HK-2 (cell line): ENCODE measurements around the gene GMEB1.
"Not testable (repeated sequence)": the region's sequence is repeated elsewhere in the genome, so short reads cannot be mapped to it uniquely, and the experiment has no call there.

Experiments used
- DNase-seq: peaks from one replicate; pipeline ENCODE4 v3.0.0-alpha.2; 2018; ENCODE audit not compliant: unreplicated experiment

The GMEB1 gene

GRCh38 chr1:28671254-28671780, 2.7 kb downstream of the GMEB1 start:
- DNase-seq: no peak

- DNase-seq: not testable (repeated sequence)
These were observed 4.4 kb downstream of the GMEB1 start for GRCh38 chr1:28672971-28673370.

- DNase-seq: no peak
These were observed 7.3 kb downstream of the GMEB1 start for GRCh38 chr1:28675924-28676257.

GRCh38 chr1:28680151-28680550, 11.6 kb downstream of the GMEB1 start:
- no peak for DNase-seq

DNA sequence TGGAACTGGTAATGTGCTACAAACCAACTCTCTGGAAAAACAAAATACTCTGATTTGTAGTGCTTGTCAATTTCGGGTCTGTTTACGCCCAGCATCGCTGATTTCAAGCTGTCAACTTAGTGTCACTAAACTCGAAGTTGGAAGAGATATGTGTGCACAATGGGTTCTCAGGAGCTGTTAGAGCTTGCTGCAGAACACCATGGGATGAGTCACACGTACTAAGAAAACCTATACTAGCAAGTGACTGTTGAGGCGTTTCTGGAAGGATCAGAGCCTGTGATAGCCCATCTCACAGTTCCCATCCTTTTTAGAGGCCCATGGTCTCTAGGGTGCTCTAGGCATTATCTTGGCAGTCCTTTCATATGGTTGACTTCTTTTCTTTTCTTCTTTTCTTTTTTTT, 14.3 kb downstream of the GMEB1 start:
- no peak for DNase-seq

DNA sequence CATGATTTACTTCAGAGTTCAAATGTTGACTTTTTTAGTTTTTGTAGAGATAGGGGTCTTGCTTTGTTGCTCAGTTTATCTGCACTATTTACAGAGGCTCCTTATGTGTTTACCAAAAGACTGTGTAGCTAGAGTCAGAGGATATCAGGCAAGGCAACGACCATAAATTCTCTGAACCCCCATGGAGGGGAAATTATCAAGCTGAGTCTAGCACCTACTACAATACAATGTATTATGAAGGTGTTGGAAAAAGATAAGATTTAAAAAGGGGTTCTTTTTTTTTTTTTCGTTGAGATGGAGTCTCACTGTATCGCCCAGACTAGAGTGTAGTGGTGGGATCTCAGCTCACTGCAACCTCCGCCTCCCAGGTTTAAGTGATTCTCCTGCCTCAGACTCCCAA, 16.4 kb downstream of the GMEB1 start:
- no peak for DNase-seq

DNA sequence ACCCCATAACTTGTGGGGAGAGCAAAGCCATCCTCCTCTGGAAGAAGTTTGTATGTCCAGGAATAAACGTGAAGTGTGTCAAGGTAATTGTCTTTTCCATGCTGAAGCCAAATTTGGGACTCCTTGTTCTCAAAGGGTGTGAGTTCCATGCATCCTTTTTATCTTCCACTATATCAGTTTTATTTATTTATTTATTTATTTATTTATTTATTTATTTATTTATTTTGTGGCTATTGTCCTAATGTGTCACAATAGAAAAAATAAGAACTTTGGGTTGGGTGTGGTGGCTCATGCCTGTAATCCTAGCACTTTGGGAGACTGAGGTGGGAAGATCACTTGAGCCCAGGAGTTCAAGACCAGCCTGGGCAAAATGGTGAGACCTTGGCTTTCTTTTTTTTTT, 23.0 kb downstream of the GMEB1 start:
- DNase-seq: not testable (repeated sequence)

GRCh38 chr1:28703629-28704028, 35.0 kb downstream of the GMEB1 start:
- DNase-seq: no peak

GRCh38 chr1:28716336-28716735, 47.8 kb downstream of the GMEB1 start:
- DNase-seq: no peak

DNA sequence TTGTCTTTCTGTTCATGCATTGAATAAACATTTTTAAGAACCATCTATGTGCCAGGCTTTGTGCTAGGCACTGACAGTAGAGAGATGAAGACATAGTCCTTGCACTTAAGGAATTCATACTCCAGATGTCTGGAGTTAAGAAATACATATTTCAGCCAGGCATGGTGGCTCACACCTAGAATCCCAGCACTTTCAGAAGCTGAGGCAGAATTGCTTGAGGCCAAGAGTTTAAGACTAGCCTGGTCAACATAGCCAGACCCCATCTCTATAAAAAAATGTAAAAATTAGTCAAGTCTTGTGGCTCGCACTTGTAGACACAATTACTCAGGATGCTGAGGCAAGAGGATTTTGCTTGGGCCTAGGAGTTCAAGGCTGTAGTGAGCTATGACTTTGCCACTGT, 49.6 kb downstream of the GMEB1 start:
- DNase-seq: no peak

DNA sequence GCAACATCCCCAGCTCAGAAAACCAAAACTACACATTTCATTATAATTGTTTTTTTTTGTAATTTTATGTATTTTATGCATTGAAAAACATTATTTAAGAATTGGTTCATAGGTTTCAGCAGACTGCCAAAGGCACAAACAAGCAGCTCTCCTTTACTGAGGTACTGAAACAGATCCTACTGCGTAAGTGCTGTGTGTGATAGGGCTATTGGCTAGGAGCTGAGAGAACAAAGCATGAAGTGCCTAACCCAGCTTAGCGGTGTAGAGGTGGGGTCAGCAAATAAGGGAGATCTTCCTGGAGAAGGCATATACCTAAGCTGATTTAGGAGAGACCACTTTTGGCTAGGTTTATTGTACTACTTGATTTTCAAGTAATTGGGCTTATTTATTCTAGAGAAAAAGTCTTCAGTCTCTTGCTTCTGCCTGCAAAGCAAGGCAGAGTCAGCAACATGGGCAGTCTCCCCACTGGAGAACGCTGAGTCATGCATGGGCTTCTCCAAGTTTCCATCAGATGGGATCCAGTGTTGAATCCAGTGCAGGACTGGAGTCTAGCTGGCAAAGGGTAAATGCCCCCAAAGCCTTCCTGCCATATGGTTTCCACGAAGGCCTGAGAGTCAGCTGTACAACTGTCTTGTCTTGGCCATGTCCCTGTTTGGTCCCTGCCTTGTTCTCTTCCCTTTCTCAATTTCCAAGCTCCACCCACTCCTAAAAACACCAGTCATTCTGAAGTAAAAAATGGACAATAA, 50.2 kb downstream of the GMEB1 start:
- no peak for DNase-seq

GRCh38 chr1:28719332-28719619, 50.7 kb downstream of the GMEB1 start:
- DNase-seq: no peak

GRCh38 chr1:28720376-28720775, 51.8 kb downstream of the GMEB1 start:
- DNase-seq: no peak

- not testable (repeated sequence) for DNase-seq
These were observed 53.3 kb downstream of the GMEB1 start for GRCh38 chr1:28721927-28722326.

DNA sequence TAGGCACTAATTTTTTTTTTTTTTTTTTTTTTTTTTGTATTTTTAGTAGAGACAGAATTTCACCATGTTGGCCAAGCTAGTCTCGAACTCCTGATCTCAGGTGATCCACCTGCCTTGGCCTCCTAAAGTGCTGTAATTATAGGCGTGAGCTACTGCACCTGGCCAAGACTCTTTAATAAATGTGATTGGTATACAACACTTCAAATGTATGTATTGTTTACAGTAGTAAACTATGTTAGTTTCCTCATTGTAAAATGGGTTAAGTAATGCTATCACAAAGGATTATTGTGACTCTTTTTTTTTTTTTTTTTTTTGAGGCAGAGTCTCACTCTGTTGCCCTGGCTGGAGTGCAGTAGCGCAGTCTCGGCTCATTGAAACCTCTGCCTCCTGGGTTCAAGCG, 56.8 kb downstream of the GMEB1 start:
- not testable (repeated sequence) for DNase-seq

- no peak for DNase-seq
These were observed 67.4 kb downstream of the GMEB1 start for GRCh38 chr1:28735961-28736449.

- peak; percentile 96 for DNase-seq
These were observed 68.1 kb downstream of the GMEB1 start, which contains the start of gene YTHDF2 for GRCh38 chr1:28736450-28737306. Gene YTHDF2, plus strand, starts transcription at chr1:28736940. Its CDS starts 181 bp downstream, at chr1:28737121.

GRCh38 chr1:28737307-28738132, 68.9 kb downstream of the GMEB1 start:
- peak; percentile 57 for DNase-seq

- no peak for DNase-seq
These were observed 71.5 kb downstream of the GMEB1 start for GRCh38 chr1:28740118-28740517.

DNA sequence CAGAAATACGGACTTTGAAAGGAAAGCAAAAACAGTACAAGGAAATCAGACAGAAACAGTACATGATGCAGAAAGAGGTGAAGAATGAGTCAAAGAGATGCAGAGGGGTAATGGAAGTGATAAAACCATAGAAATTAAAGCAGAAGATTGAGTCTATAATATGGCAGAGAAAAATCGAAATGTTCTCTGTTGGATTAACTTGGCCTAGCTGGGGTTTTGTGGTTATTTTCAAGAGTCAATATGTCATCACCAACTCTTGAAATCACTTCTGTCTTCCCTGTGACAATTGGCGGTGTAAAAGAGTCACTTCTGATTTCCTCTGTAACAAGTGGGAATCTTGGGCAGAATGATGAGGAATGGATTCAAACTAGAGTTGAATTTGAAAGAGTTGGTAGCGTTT, 75.6 kb downstream of the GMEB1 start:
- no peak for DNase-seq

DNA sequence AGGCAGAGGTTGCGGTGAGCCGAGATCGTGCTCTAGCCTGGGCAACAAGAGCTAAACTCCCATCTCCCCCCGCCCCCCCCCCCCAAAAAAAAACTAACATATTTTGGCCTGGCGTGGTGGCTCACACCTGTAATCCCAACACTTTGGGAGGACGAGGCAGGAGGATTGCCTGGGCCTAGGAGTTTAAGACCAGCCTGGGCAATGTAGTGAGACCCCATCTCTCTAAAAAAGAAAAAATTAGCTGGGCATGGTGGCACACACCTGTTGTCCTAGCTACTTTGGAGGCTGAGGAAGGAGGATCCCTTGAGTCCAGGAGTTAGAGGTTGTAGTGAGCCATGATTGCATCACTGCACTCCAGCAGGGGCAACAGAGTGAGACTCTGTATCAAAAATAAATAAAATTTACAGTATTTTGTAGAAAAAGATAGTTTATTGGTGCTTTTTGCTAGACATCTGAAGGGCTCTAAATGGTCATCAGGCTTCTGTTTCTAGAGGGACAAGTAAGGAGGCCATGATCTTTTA, 77.1 kb downstream of the GMEB1 start:
- DNase-seq: no peak

DNA sequence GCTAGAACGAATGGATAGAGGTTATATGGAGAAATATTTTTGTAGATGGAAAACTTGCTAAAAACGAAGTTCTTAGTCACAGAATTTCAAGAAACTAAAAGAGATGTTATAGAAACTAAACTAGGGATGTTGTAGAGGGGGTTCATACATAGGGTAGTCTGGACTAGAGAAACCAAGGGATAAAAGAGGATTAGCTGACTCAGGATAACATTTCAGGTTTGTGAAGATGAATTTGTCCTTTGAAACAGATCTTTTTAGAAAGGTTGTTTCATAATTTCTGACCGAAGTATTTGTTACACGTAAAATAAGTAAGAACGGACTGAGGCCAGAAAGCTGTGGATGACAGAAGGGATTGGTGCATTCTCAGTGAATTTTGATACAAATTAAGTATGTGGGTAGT, 81.7 kb downstream of the GMEB1 start:
- no peak for DNase-seq
